Lower lobe of right lung (tissue), 2 donors: ENCODE data around the gene FTSJ1. TPM values are rescaled to one million over a fixed set of nuclear protein-coding genes. Genes with fewer than 3 reads are reported as not detected.

Source experiments
- ATAC-seq, 2 donors: fragments of 200-7000 bp; cut with Tn5 transposase; one replicate each; pipeline ENCODE4 v1.9.1; 2020 to 2022; ENCODE audit warnings: mild to moderate bottlenecking in 2 of 2, moderate library complexity in 2 of 2
- DNase-seq: peaks from one replicate; pipeline ENCODE4 v3.0.0-alpha.2; 2020
- H3K27ac ChIP-seq: fragments of 200-600 bp; one replicate; pipeline ENCODE4 v1.8.0; 2022
- H3K27me3 ChIP-seq: fragments of 200-600 bp; one replicate; pipeline ENCODE4 v1.8.0; 2022; ENCODE audit warnings: low read depth
- H3K36me3 ChIP-seq: fragments of 200-600 bp; one replicate; pipeline ENCODE4 v1.8.0; 2022; ENCODE audit warnings: mild to moderate bottlenecking
- H3K4me1 ChIP-seq: fragments of 200-600 bp; one replicate; pipeline ENCODE4 v1.8.0; 2022
- H3K4me3 ChIP-seq: fragments of 200-600 bp; one replicate; pipeline ENCODE4 v1.8.0; 2022; ENCODE audit warnings: mild to moderate bottlenecking
- H3K9me3 ChIP-seq: fragments of 200-600 bp; one replicate; pipeline ENCODE4 v1.8.0; 2022
- CTCF ChIP-seq: fragments of 200-600 bp; IDR thresholded peaks from one replicate; pipeline ENCODE4 v1.8.0; 2022; ENCODE audit warnings: antibody characterized with exemption, mild to moderate bottlenecking
- intact Hi-C: fragments of 100-400 bp; cut with DNase I; formaldehyde crosslinking; loops from one replicate; pipeline ENCODE4 v1.11.0; 2022
- total RNA-seq: library from RNA; stranded (reverse); fragmentation: NEBNext Ultra II Directional; extraction: Animal tissue kit (Norgen Biotek cat#: 25700); gene quantifications from one replicate; pipeline ENCODE4 v1.2.1, GENCODE V29; 2021
- donor health status: DM: no; HTN: yes; CAD: no; lungs with severe emphysema.

The FTSJ1 gene
- total RNA-seq, 1 donor from 2014 or later, result 30.2 TPM

- Histone ChIP-seq H3K4me3 (no peak overlapping the region), H3K9me3 (no peaks in the 10 kb centered on the region), H3K27me3 (no peaks in the 10 kb centered on the region), H3K27ac (no peak overlapping the region), H3K4me1 (peaks cover 4% of the 10 kb centered on the region), H3K36me3 (peaks cover 34% of the 10 kb centered on the region)
- no peak for TF ChIP-seq CTCF
- intact Hi-C loops, result no loop called here
- ATAC-seq (no peak), DNase-seq (no peak)
Measured at GRCh38 chrX:48480583-48480982, 4.6 kb downstream of the FTSJ1 start.

GRCh38 chrX:48482526-48482925 lies 6.5 kb downstream of the FTSJ1 start:
- no peak for ATAC-seq
- no peaks in the 10 kb centered on the region for H3K4me1 ChIP-seq
- H3K27ac ChIP-seq, result no peak overlapping the region
- H3K4me3 ChIP-seq, result no peak overlapping the region
- H3K27me3 ChIP-seq, result no peaks in the 10 kb centered on the region
- TF ChIP-seq CTCF, result no peak
- no peak for DNase-seq
- intact Hi-C loops, result no loop called here
- H3K36me3 ChIP-seq, result peaks cover 34% of the 10 kb centered on the region
- H3K9me3 ChIP-seq, result no peaks in the 10 kb centered on the region

- no peaks in the 10 kb centered on the region for H3K4me1 ChIP-seq
- TF ChIP-seq CTCF, result no peak
- H3K27me3 ChIP-seq, result no peaks in the 10 kb centered on the region
- peaks cover 22% of the 10 kb centered on the region for H3K36me3 ChIP-seq
- no peak for DNase-seq
- H3K9me3 ChIP-seq, result no peaks in the 10 kb centered on the region
- intact Hi-C loops, result no loop called here
- no peak overlapping the region for H3K27ac ChIP-seq
- ATAC-seq, result peak; percentile 41 to 90
- no peak overlapping the region for H3K4me3 ChIP-seq
Measured at GRCh38 chrX:48487362-48487798, 11.4 kb downstream of the FTSJ1 start.

GRCh38 chrX:48488034-48488433 lies 12.0 kb downstream of the FTSJ1 start:
- intact Hi-C loops, result no loop called here
- peaks cover 16% of the 10 kb centered on the region for H3K36me3 ChIP-seq
- ATAC-seq, result no peak

GRCh38 chrX:48489296-48489695 lies 13.3 kb downstream of the FTSJ1 start:
- ATAC-seq (no peak), DNase-seq (no peak)
- H3K27me3 ChIP-seq, result no peaks in the 10 kb centered on the region
- intact Hi-C loops, result no loop called here
- no peak overlapping the region for H3K27ac ChIP-seq
- H3K4me3 ChIP-seq, result no peak overlapping the region
- TF ChIP-seq CTCF, result no peak
- H3K36me3 ChIP-seq, result peaks cover 4% of the 10 kb centered on the region
- H3K4me1 ChIP-seq, result no peaks in the 10 kb centered on the region
- no peaks in the 10 kb centered on the region for H3K9me3 ChIP-seq

More at GRCh38 chrX:48488034-48488433, 12.0 kb downstream of the FTSJ1 start:
- no peak for DNase-seq
- Histone ChIP-seq H3K4me1 (no peaks in the 10 kb centered on the region), H3K27me3 (no peaks in the 10 kb centered on the region), H3K27ac (no peak overlapping the region), H3K4me3 (no peak overlapping the region), H3K9me3 (no peaks in the 10 kb centered on the region)
- no peak for TF ChIP-seq CTCF

GRCh38 chrX:48489892-48490291 lies 13.9 kb downstream of the FTSJ1 start:
- no peak for TF ChIP-seq CTCF
- Histone ChIP-seq H3K36me3 (no peaks in the 10 kb centered on the region), H3K4me1 (no peaks in the 10 kb centered on the region), H3K27ac (no peak overlapping the region), H3K9me3 (no peaks in the 10 kb centered on the region), H3K27me3 (no peaks in the 10 kb centered on the region), H3K4me3 (no peak overlapping the region)
- DNase-seq (no peak), ATAC-seq (no peak)
- intact Hi-C loops, result no loop called here
